Measurements from ENCODE around the gene PRKAR1B. TPM values are rescaled to one million over a fixed set of nuclear protein-coding genes. Genes with fewer than 3 reads are reported as not detected.

PRKAR1B gene
- total RNA-seq, 2 donors from 2014 or later = 33.5 to 43.2 TPM

GRCh38 chr7:767941-768731 lies 41.1 kb upstream of the PRKAR1B start:
- no peak for TF ChIP-seq CTCF (conservative IDR thresholded peaks at IDR 0.05)
- peaks cover 40% of the 10 kb centered on the region for H3K36me3 ChIP-seq (ENCODE audit: control insufficient read depth, insufficient read depth, low read length)
- DNase-seq = peak; percentile 39
- H3K36me3 Mint-ChIP-seq (ENCODE audit: low read depth) = peaks cover 44% of the 10 kb centered on the region
- no peak overlapping the region for H3K27ac Mint-ChIP-seq
- H3K4me1 ChIP-seq (ENCODE audit: control insufficient read depth, insufficient read depth, low read length) = no peaks in the 10 kb centered on the region
- no peaks in the 10 kb centered on the region for H3K27me3 Mint-ChIP-seq (ENCODE audit: insufficient read depth)
- H3K9me3 Mint-ChIP-seq = no peaks in the 10 kb centered on the region
- 94% methylated on average over 61 to 65 of the region's 65 CpGs for WGBS, 2 experiments (ENCODE audit: insufficient coverage in 1 of 2, insufficient read length in 1 of 2)
- H3K4me3 ChIP-seq (ENCODE audit: low read length) = no peak overlapping the region
- no peaks in the 10 kb centered on the region for H3K27me3 ChIP-seq (ENCODE audit: control insufficient read depth, insufficient read depth, low read length, poor library complexity, severe bottlenecking)
- no peak overlapping the region for H3K27ac ChIP-seq (ENCODE audit: low read depth, low read length)
- H3K9ac ChIP-seq (ENCODE audit: extremely low read depth, low read length, poor library complexity, severe bottlenecking) = no peak overlapping the region
- H3K9me3 ChIP-seq (ENCODE audit: control insufficient read depth, low read length) = no peaks in the 10 kb centered on the region
- no peak overlapping the region for H3K4me3 Mint-ChIP-seq
- no peaks in the 10 kb centered on the region for H3K4me1 Mint-ChIP-seq

GRCh38 chr7:767580-767940 lies 40.5 kb upstream of the PRKAR1B start:
- no peak overlapping the region for H3K4me3 ChIP-seq (ENCODE audit: low read length)
- H3K27me3 Mint-ChIP-seq (ENCODE audit: insufficient read depth) = no peaks in the 10 kb centered on the region
- H3K4me1 ChIP-seq (ENCODE audit: control insufficient read depth, insufficient read depth, low read length) = no peaks in the 10 kb centered on the region
- no peaks in the 10 kb centered on the region for H3K9me3 ChIP-seq (ENCODE audit: control insufficient read depth, low read length)
- 89 to 90% methylated on average over 12 to 21 of the region's 21 CpGs for WGBS, 2 experiments (ENCODE audit: insufficient coverage in 1 of 2, insufficient read length in 1 of 2)
- no peak overlapping the region for H3K27ac Mint-ChIP-seq
- H3K4me3 Mint-ChIP-seq = no peak overlapping the region
- H3K27me3 ChIP-seq (ENCODE audit: control insufficient read depth, insufficient read depth, low read length, poor library complexity, severe bottlenecking) = no peaks in the 10 kb centered on the region
- H3K36me3 ChIP-seq (ENCODE audit: control insufficient read depth, insufficient read depth, low read length) = peaks cover 44% of the 10 kb centered on the region
- H3K27ac ChIP-seq (ENCODE audit: low read depth, low read length) = no peak overlapping the region
- no peak overlapping the region for H3K9ac ChIP-seq (ENCODE audit: extremely low read depth, low read length, poor library complexity, severe bottlenecking)
- H3K4me1 Mint-ChIP-seq = no peaks in the 10 kb centered on the region
- no peaks in the 10 kb centered on the region for H3K9me3 Mint-ChIP-seq
- H3K36me3 Mint-ChIP-seq (ENCODE audit: low read depth) = peaks cover 44% of the 10 kb centered on the region
- no peak for TF ChIP-seq CTCF (conservative IDR thresholded peaks at IDR 0.05)
- no peak for DNase-seq

- 87 to 91% methylated on average over 7 of the region's 7 CpGs for WGBS, 2 experiments (ENCODE audit: insufficient coverage in 1 of 2, insufficient read length in 1 of 2)
- no peak overlapping the region for H3K9ac ChIP-seq (ENCODE audit: extremely low read depth, low read length, poor library complexity, severe bottlenecking)
- DNase-seq = no peak
- H3K27me3 Mint-ChIP-seq (ENCODE audit: insufficient read depth) = no peaks in the 10 kb centered on the region
- H3K27me3 ChIP-seq (ENCODE audit: control insufficient read depth, insufficient read depth, low read length, poor library complexity, severe bottlenecking) = no peaks in the 10 kb centered on the region
- no peak overlapping the region for H3K4me3 ChIP-seq (ENCODE audit: low read length)
- no peaks in the 10 kb centered on the region for H3K9me3 Mint-ChIP-seq
- H3K36me3 Mint-ChIP-seq (ENCODE audit: low read depth) = peaks cover 45% of the 10 kb centered on the region
- no peaks in the 10 kb centered on the region for H3K4me1 Mint-ChIP-seq
- H3K4me1 ChIP-seq (ENCODE audit: control insufficient read depth, insufficient read depth, low read length) = no peaks in the 10 kb centered on the region
- H3K36me3 ChIP-seq (ENCODE audit: control insufficient read depth, insufficient read depth, low read length) = peaks cover 43% of the 10 kb centered on the region
- H3K27ac ChIP-seq (ENCODE audit: low read depth, low read length) = no peak overlapping the region
- TF ChIP-seq CTCF (conservative IDR thresholded peaks at IDR 0.05) = no peak
- H3K9me3 ChIP-seq (ENCODE audit: control insufficient read depth, low read length) = no peaks in the 10 kb centered on the region
- no peak overlapping the region for H3K27ac Mint-ChIP-seq
- H3K4me3 Mint-ChIP-seq = no peak overlapping the region
Observed at GRCh38 chr7:765383-765782, 38.3 kb upstream of the PRKAR1B start.

All from endodermal cell (in vitro differentiated cells).